ENCODE results near the gene TBC1D3B. TPM values are rescaled to one million over a fixed set of nuclear protein-coding genes. Genes with fewer than 3 reads are reported as not detected.
A peak's percentile ranks its signal among the peaks of the same experiment; 100 is the strongest.
"Not testable (repeated sequence)": the region's sequence is repeated elsewhere in the genome, so short reads cannot be mapped to it uniquely, and the experiment has no call there.

Gene TBC1D3B
- total and polyA plus RNA-seq, 7 donors, result 1.3 to 5.6 (median 2.0) TPM

DNA sequence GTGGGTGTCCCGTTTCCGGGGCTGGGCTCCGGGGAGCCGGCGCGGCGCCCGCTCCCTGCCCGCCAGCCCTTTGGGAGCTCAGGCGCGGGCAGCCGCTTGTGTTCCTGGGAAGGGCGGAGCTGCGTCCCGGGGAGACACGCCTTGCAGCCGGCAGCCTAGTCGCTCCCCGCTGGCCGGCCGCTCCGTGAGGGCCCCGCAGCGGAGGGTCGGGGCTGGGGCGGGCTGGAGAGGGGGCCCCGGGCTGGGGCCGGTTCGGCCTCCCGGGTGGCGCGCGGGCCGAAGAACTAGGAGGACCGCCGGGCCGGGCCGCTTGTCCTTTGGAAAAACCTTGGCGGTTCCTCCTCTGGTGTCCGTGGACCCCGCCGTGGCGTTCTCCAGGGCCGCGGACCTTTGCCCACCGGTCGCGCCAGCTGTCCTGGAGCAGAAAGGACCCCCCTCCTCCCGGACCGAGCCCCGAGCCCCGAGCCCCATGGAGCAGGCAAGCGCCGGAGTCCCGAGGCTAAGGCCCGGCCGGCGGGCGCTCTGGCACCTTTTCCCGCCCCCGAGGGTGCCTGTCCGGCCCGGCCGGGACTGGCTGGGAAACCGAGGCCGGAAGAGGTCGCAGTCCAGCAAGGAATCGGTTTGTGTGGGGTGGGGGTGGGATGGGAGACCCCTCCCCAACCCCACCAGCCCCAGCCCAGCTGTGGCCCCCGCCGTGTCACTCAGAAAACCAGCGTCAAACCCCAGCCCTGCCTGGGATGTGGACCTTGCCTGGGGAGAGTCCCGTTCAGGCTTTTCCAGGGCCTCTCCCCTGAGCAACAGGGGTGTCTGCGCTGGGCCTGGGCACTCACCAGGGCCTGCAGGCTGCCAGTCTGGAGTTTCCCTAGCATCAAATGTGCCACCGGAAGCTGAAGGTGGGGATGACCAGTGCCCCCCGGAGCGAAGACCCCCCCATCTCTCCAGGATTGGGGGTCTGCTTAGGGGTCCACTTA is 6.8 kb upstream of the TBC1D3B start:
- no peaks in the 10 kb centered on the region for H3K4me1 ChIP-seq
- no peaks in the 10 kb centered on the region for H3K9me3 ChIP-seq
- peak overlapping the region; percentile 65 for H3K4me3 ChIP-seq
- no peaks in the 10 kb centered on the region for H3K36me3 ChIP-seq (ENCODE audit: insufficient read depth in 1 of 2, low read depth in 1 of 2)
- WGBS, 3 donors, result 4 to 5% (median 5%) methylated on average over 59 to 75 of the region's 76 CpGs
- TF ChIP-seq, protein P1, sequence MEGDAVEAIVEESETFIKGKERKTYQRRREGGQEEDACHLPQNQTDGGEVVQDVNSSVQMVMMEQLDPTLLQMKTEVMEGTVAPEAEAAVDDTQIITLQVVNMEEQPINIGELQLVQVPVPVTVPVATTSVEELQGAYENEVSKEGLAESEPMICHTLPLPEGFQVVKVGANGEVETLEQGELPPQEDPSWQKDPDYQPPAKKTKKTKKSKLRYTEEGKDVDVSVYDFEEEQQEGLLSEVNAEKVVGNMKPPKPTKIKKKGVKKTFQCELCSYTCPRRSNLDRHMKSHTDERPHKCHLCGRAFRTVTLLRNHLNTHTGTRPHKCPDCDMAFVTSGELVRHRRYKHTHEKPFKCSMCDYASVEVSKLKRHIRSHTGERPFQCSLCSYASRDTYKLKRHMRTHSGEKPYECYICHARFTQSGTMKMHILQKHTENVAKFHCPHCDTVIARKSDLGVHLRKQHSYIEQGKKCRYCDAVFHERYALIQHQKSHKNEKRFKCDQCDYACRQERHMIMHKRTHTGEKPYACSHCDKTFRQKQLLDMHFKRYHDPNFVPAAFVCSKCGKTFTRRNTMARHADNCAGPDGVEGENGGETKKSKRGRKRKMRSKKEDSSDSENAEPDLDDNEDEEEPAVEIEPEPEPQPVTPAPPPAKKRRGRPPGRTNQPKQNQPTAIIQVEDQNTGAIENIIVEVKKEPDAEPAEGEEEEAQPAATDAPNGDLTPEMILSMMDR (IDR thresholded peaks at IDR 0.05), result no peak
- intact Hi-C loops (cut with DNase I), result no loop called here
- peak; percentile 47 to 73 (median 52) for ATAC-seq
- peaks cover 0 to 45% (median 0%) of the 10 kb centered on the region in 3 donors for H3K27me3 ChIP-seq (ENCODE audit: insufficient read depth in 3 of 3, low read length in 2 of 3)
- no peak overlapping the region for H3K27ac ChIP-seq
- DNase-seq, result peak; percentile 55 to 83

- ATAC-seq (peak in 2 of 4 donors; percentile 34 to 43), DNase-seq (peak; percentile 16 to 62)
- intact Hi-C loops (cut with DNase I), result no loop called here
- 25 to 27% (median 26%) methylated on average over 46 to 48 of the region's 48 CpGs for WGBS, 3 donors
- Histone ChIP-seq H3K36me3 (ENCODE audit: insufficient read depth in 1 of 2, low read depth in 1 of 2) (no peaks in the 10 kb centered on the region), H3K4me1 (no peaks in the 10 kb centered on the region), H3K27me3 (ENCODE audit: insufficient read depth in 3 of 3, low read length in 2 of 3) (peaks cover 0 to 45% (median 0%) of the 10 kb centered on the region in 3 donors), H3K4me3 (peak overlapping the region; percentile 65), H3K27ac (no peak overlapping the region), H3K9me3 (no peaks in the 10 kb centered on the region)
- TF ChIP-seq, protein P1 (IDR thresholded peaks at IDR 0.05), result no peak
Measured at GRCh38 chr17:36182176-36183000, 6.0 kb upstream of the TBC1D3B start.

DNA sequence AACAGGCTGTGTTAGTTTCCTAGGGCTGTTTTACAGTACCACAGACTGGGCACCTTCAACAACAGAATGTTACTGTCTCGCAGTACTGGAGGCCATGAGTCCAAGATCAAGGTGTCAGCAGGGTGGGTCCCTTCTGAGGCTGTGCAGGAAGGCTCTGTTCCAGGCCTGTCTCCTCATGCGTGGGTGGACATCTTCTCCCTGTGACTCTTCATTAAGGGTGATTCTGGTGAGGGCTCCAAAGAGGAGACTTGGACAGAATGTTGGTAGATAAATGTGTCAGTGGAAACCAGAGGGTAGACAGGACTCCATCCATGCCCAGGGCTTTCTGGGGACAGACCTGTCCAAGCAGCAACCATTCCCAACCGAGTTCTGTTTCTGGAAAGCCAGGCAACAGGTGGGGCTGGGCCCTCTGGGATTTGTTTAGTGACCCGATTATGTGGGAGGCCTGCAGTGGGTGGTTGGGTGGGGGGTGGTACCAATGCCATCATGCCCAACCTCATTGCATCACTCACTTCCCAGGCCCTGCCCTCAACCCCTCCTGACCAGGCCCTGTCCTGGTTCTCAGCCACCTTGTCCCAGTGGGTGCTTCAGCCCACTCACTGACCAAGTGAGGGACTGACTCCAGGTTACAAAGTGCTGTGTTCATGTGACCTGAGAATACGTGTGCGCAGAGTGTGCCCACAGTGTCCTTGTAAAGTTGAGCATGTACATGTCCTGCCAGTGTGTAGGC is 5.2 kb upstream of the TBC1D3B start:
- 71 to 89% (median 71%) methylated on average over 6 of the region's 6 CpGs for WGBS, 3 donors
- H3K9me3 ChIP-seq; ATAC-seq; H3K27ac ChIP-seq; H3K36me3 ChIP-seq (ENCODE audit: insufficient read depth in 1 of 2, low read depth in 1 of 2); H3K4me3 ChIP-seq; H3K4me1 ChIP-seq; DNase-seq; intact Hi-C loops (cut with DNase I): not testable (repeated sequence)
- H3K27me3 ChIP-seq (ENCODE audit: insufficient read depth in 3 of 3, low read length in 2 of 3), result peaks cover 0 to 45% (median 0%) of the 10 kb centered on the region in 3 donors

DNA sequence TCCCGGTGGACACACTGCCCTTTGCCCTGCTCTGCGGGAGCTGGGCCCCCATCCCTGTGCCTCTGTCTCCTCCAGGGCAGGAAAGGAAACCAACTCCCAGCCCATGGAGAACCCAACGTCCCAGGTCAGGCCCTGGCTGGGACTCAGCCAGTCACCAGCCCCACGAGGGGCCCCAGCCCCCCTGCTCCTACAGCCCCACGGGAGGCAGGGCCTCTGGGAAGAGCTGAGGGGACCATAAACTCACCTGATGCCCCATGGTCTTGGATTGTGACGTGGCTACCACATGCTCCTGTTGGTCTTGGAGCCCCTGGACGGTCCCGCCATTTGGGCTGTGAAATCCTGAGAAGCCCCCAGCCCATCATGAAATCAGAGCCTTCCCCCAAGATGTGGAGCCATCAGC is 7.6 kb downstream of the TBC1D3B start:
- DNase-seq; intact Hi-C loops (cut with DNase I); H3K36me3 ChIP-seq (ENCODE audit: insufficient read depth in 1 of 2, low read depth in 1 of 2); H3K27ac ChIP-seq; H3K9me3 ChIP-seq; ATAC-seq; H3K4me3 ChIP-seq; H3K27me3 ChIP-seq (ENCODE audit: insufficient read depth in 3 of 3, low read length in 2 of 3); H3K4me1 ChIP-seq: not testable (repeated sequence)
- WGBS, 3 donors, result 61 to 64% methylated on average over 2 to 6 of the region's 8 CpGs; no CpG with 5 or more reads in 1 of the 3 donors

- Histone ChIP-seq H3K4me3 (no peak overlapping the region), H3K27me3 (ENCODE audit: insufficient read depth in 3 of 3, low read length in 2 of 3) (peaks cover 2 to 19% (median 4%) of the 10 kb centered on the region in 3 donors), H3K9me3 (no peaks in the 10 kb centered on the region), H3K27ac (no peak overlapping the region), H3K4me1 (no peaks in the 10 kb centered on the region), H3K36me3 (ENCODE audit: insufficient read depth in 1 of 2, low read depth in 1 of 2) (no peaks in the 10 kb centered on the region)
- TF ChIP-seq, protein P1 (IDR thresholded peaks at IDR 0.05), result no peak
- DNase-seq (no peak), ATAC-seq (no peak)
- 52 to 55% (median 55%) methylated on average over 10 of the region's 10 CpGs for WGBS, 3 donors
- intact Hi-C loops (cut with DNase I), result no loop called here
Measured at GRCh38 chr17:36153895-36154610, 22.4 kb downstream of the TBC1D3B start.
